ENCODE measurements around the gene PDYN. TPM values are rescaled to one million over a fixed set of nuclear protein-coding genes. Genes with fewer than 3 reads are reported as not detected.

The PDYN gene
- total and polyA plus RNA-seq, 9 of the 15 experiments (the other 6 are each of a cell fraction or from before 2014, with no cell fraction given): not detected

GRCh38 chr20:1928782-1929181 is 65.1 kb downstream of the PDYN start:
- Histone ChIP-seq H3K9me3 (replicated peaks; ENCODE audit: control insufficient read depth, insufficient read depth, low read depth, low read length) (no peaks in the 10 kb centered on the region), H3K9me1 (ENCODE audit: control insufficient read depth, insufficient read depth, low read length) (no peaks in the 10 kb centered on the region), H3K79me2 (ENCODE audit: control insufficient read depth, insufficient read depth, low read length) (no peaks in the 10 kb centered on the region), H2AFZ (ENCODE audit: low read depth, low read length) (no peak overlapping the region), H3K27ac (ENCODE audit: extremely low read depth, low read depth, low read length) (no peak overlapping the region), H3K27me3 (ENCODE audit: control insufficient read depth in 2 of 2, insufficient read depth in 2 of 2, low read length in 2 of 2) (peaks cover 0 to 37% of the 10 kb centered on the region in 2 experiments; a peak in 2 of 5 replicates), H3K4me1 (replicated peaks in 1 of 2; ENCODE audit: control insufficient read depth in 2 of 2, insufficient read depth in 2 of 2, low read length in 2 of 2) (no peaks in the 10 kb centered on the region), H3K4me3 (no peak overlapping the region), H4K20me1 (replicated peaks; ENCODE audit: control insufficient read depth, insufficient read depth, low read length) (no peaks in the 10 kb centered on the region), H3K4me2 (ENCODE audit: insufficient read depth, low read length) (no peak overlapping the region), H3K9ac (ENCODE audit: insufficient read depth in 1 of 2, low read depth in 2 of 2, low read length in 2 of 2) (no peak overlapping the region), H3K36me3 (ENCODE audit: control insufficient read depth, insufficient read depth, low read length) (no peaks in the 10 kb centered on the region)
- no TSS peak for BruUV-seq (replicated peaks)
- FAIRE-seq: no peak
- no peak for ATAC-seq
- ChIA-PET CTCF (ENCODE audit: low intra/inter-chr PET ratio) (no interaction called here), POLR2A (no interaction called here)
- WGBS (ENCODE audit: insufficient coverage, low coverage, missing lambda C conversion rate): 1% methylated on average over 7 of the region's 7 CpGs
- intact Hi-C loops (cut with micrococcal nuclease) (no loop called here), in situ Hi-C loops (cut with MboI) (no loop called here)
- no peak for DNase-seq (ENCODE audit: extremely low read depth in 1 of 4, low spot score in 3 of 4)
- no peak for TF ChIP-seq POLR2G (IDR thresholded peaks at IDR 0.05; ENCODE audit: low read depth, low read length)
- TF ChIP-seq ZNF398 (CRISPR knock-in tag; IDR thresholded peaks at IDR 0.05): no peak
- no peak for TF ChIP-seq GABPB1 (CRISPR knock-in tag; IDR thresholded peaks at IDR 0.05)
- TF ChIP-seq RHOXF2B (CRISPR knock-in tag; conservative IDR thresholded peaks at IDR 0.05): no peak
- no peak for TF ChIP-seq HSF4 (CRISPR knock-in tag; IDR thresholded peaks at IDR 0.05; ENCODE audit: borderline replicate concordance)
- no peak for TF ChIP-seq ZNF24 (IDR thresholded peaks at IDR 0.05)
- no peak for TF ChIP-seq SIN3A (IDR thresholded peaks at IDR 0.05; ENCODE audit: borderline replicate concordance in 2 of 2, control insufficient read depth in 1 of 2, low read depth in 2 of 2, low read length in 2 of 2)
- TF ChIP-seq ZNF280B (CRISPR knock-in tag; IDR thresholded peaks at IDR 0.05): no peak
- no peak for TF ChIP-seq RFX5 (IDR thresholded peaks at IDR 0.05; ENCODE audit: low read depth, low read length)
- TF ChIP-seq CEBPZ (IDR thresholded peaks at IDR 0.05; ENCODE audit: borderline replicate concordance, low read depth, low read length): no peak
- no peak for TF ChIP-seq NCOA4 (IDR thresholded peaks at IDR 0.05; ENCODE audit: partially characterized antibody)
- no peak for TF ChIP-seq ZBTB7A (IDR thresholded peaks at IDR 0.05; ENCODE audit: borderline replicate concordance, control insufficient read depth, low read depth, low read length)
- no peak for TF ChIP-seq DMBX1 (CRISPR knock-in tag; IDR thresholded peaks at IDR 0.05; ENCODE audit: borderline replicate concordance)
- TF ChIP-seq E2F6 (IDR thresholded peaks at IDR 0.05; ENCODE audit: borderline replicate concordance in 1 of 2, extremely low read depth in 1 of 2, insufficient read depth in 1 of 2, insufficient read length in 1 of 2, low read depth in 1 of 2, low read length in 1 of 2, poor library complexity in 1 of 2, severe bottlenecking in 1 of 2): no peak

Data from K562 (cell line).